HCT116 (cell line): Measurements from ENCODE around the gene STARD3NL. TPM values are rescaled to one million over a fixed set of nuclear protein-coding genes. Genes with fewer than 3 reads are reported as not detected.

ENCODE experiments used
- ATAC-seq: fragments of 200-7000 bp; cut with Tn5 transposase; 2 replicates; pipeline ENCODE4 v1.9.1; 2020; ENCODE audit warnings: mild to moderate bottlenecking, moderate library complexity
- BruUV-seq: library from RNA; stranded (reverse); fragments of 400-500 nt; replicated peaks from 2 replicates; lab custom pipeline; 2021; lab: Mats Ljungman, UMichigan
- CTCF ChIA-PET: fragments of 300-600 bp; sonication (Branson Sonifier 250); formaldehyde crosslinking; loops from one replicate; lab custom pipeline; 2021; ENCODE audit warnings: antibody characterized with exemption; lab: Charles Lee
- POLR2A ChIA-PET: fragments of 300-600, 350-600 bp; sonication (Branson Sonifier 250); formaldehyde crosslinking; loops from one replicate; lab custom pipeline; 2021; ENCODE audit warnings: antibody characterized with exemption; lab: Charles Lee
- RAD21 ChIA-PET, 2 experiments: fragments of 300-600 bp; sonication (Branson Sonifier 250); formaldehyde crosslinking; loops; one replicate each; lab custom pipeline; 2023; ENCODE audit warnings: low total read pairs in 2 of 2; ENCODE audit not compliant: uncharacterized antibody in 2 of 2, unreplicated experiment in 2 of 2, low non-redundant PET in 1 of 2; lab: Charles Lee
- DNase-seq: peaks from one replicate; pipeline ENCODE4 v3.0.0-alpha.2; 2010; ENCODE audit warnings: low read depth, low spot score
- H2AFZ ChIP-seq: fragments of 200-600 bp; shearing (Covaris generic), sonication (generic); 2 replicates; pipeline ENCODE4 v1.6.1; 2017; ENCODE audit warnings: low read depth, mixed run types, mixed read lengths, antibody characterized with exemption, low read length; ENCODE audit not compliant: poor library complexity, severe bottlenecking
- H3K27ac ChIP-seq: 2 replicates; pipeline ENCODE4 v1.5.1; 2012; ENCODE audit warnings: low read depth, low read length
- H3K27me3 ChIP-seq: fragments of 200-600 bp; sonication (generic); 2 replicates; pipeline ENCODE4 v1.6.1; 2016; ENCODE audit warnings: mixed run types, low read length, mixed read lengths; ENCODE audit not compliant: insufficient read depth
- H3K36me3 ChIP-seq, 2 experiments: fragments of 200-500 bp in 1 of 2; fragments of 200-600 bp in 1 of 2; sonication (Bioruptor generic) in 1 of 2; sonication (generic) in 1 of 2; 2 replicates each; pipeline versions ENCODE4 v1.5.1 to v1.6.1; 2014 to 2016; ENCODE audit warnings: low read length in 2 of 2, inconsistent platforms in 1 of 2, mixed read lengths in 1 of 2, mixed run types in 1 of 2; ENCODE audit not compliant: insufficient read depth in 2 of 2, control insufficient read depth in 1 of 2
- H3K4me1 ChIP-seq, 2 experiments: fragments of 200-600 bp in 1 of 2; sonication (generic) in 1 of 2; 2 replicates each; pipeline versions ENCODE4 v1.5.1 to v1.6.1; 2012 to 2017; ENCODE audit warnings: low read length in 2 of 2, inconsistent platforms in 1 of 2, mild to moderate bottlenecking in 1 of 2, mixed read lengths in 1 of 2, mixed run types in 1 of 2, moderate library complexity in 1 of 2; ENCODE audit not compliant: insufficient read depth in 2 of 2, control insufficient read depth in 1 of 2
- H3K4me2 ChIP-seq: fragments of 200-600 bp; sonication (generic); 2 replicates; pipeline ENCODE4 v1.6.1; 2017; ENCODE audit warnings: mixed run types, low read length, mixed read lengths
- H3K4me3 ChIP-seq, 2 experiments: fragments of 200-600 bp in 1 of 2; sonication (generic) in 1 of 2; replicated peaks in 1 of 2; 2 replicates each; pipeline ENCODE4 v1.5.1; 2011 to 2016; ENCODE audit warnings: low read length in 2 of 2, control low read depth in 1 of 2, low read depth in 1 of 2, mild to moderate bottlenecking in 1 of 2, mixed read lengths in 1 of 2, mixed run types in 1 of 2
- H3K79me2 ChIP-seq: fragments of 200-600 bp; sonication (generic); 2 replicates; pipeline ENCODE4 v1.6.1; 2017; ENCODE audit warnings: mild to moderate bottlenecking, mixed run types, low read length, moderate library complexity, mixed read lengths; ENCODE audit not compliant: insufficient read depth
- H3K9ac ChIP-seq: fragments of 200-600 bp; sonication (generic); 2 replicates; pipeline ENCODE4 v1.6.1; 2016; ENCODE audit warnings: low read length, mixed read lengths
- H3K9me2 ChIP-seq: fragments of 200-600 bp; sonication (generic), shearing (Covaris generic); 2 replicates; pipeline ENCODE4 v1.6.1; 2017; ENCODE audit warnings: mixed run types, mild to moderate bottlenecking, moderate library complexity; ENCODE audit not compliant: insufficient read depth
- H3K9me3 ChIP-seq, 2 experiments: fragments of 200-500 bp in 1 of 2; fragments of 200-600 bp in 1 of 2; sonication (Bioruptor generic) in 1 of 2; sonication (generic) in 1 of 2; 2 replicates each; pipeline ENCODE4 v1.6.1; 2014 to 2017; ENCODE audit warnings: low read length in 2 of 2, mixed read lengths in 2 of 2, inconsistent platforms in 1 of 2, low read depth in 1 of 2, mild to moderate bottlenecking in 1 of 2, mixed run types in 1 of 2, moderate library complexity in 1 of 2; ENCODE audit not compliant: control insufficient read depth in 1 of 2, insufficient read depth in 1 of 2
- H4K20me1 ChIP-seq: fragments of 200-600 bp; sonication (generic), shearing (Covaris generic); 2 replicates; pipeline ENCODE4 v1.6.1; 2017; ENCODE audit warnings: mixed run types, mild to moderate bottlenecking, moderate library complexity; ENCODE audit not compliant: insufficient read depth
- CBX3 ChIP-seq: IDR thresholded peaks from 2 replicates; pipeline ENCODE4 v1.6.1; 2012; ENCODE audit warnings: low read depth
- ELF1 ChIP-seq: IDR thresholded peaks from 2 replicates; pipeline ENCODE4 v1.6.1; 2012; ENCODE audit warnings: low read depth, borderline replicate concordance
- EZH2 ChIP-seq: fragments of 200-600 bp; sonication (generic); IDR thresholded peaks from 2 replicates; pipeline ENCODE4 v1.6.1; 2017; ENCODE audit warnings: antibody characterized with exemption, mixed run types
- EZH2phosphoT487 ChIP-seq: fragments of 200-600 bp; IDR thresholded peaks from 2 replicates; pipeline ENCODE4 v1.6.1; 2018; ENCODE audit warnings: antibody characterized with exemption, borderline replicate concordance
- FOSL1 ChIP-seq: IDR thresholded peaks from 2 replicates; pipeline ENCODE4 v1.6.1; 2012; ENCODE audit warnings: low read depth
- JUND ChIP-seq: IDR thresholded peaks from 2 replicates; pipeline ENCODE4 v1.6.1; 2012
- POLR2A ChIP-seq: IDR thresholded peaks from 2 replicates; pipeline ENCODE4 v1.7.0; 2011; ENCODE audit warnings: borderline replicate concordance; ENCODE audit not compliant: insufficient read depth, insufficient read length; ENCODE audit errors: extremely low read depth
- POLR2AphosphoS5 ChIP-seq: IDR thresholded peaks from 2 replicates; pipeline ENCODE4 v1.6.1; 2011; ENCODE audit warnings: mild to moderate bottlenecking, low read depth, low read length, moderate library complexity
- RAD21 ChIP-seq: IDR thresholded peaks from 2 replicates; pipeline ENCODE4 v1.6.1; 2012; ENCODE audit warnings: low read depth, mild to moderate bottlenecking
- SRF ChIP-seq: IDR thresholded peaks from 2 replicates; pipeline ENCODE4 v1.6.1; 2012; ENCODE audit warnings: low read depth
- YY1 ChIP-seq: IDR thresholded peaks from 2 replicates; pipeline ENCODE4 v1.6.1; 2011; ENCODE audit warnings: low read length, low read depth, moderate library complexity, mild to moderate bottlenecking; ENCODE audit not compliant: insufficient replicate concordance; ENCODE audit errors: extremely low read depth
- ZFX ChIP-seq: fragments of 450-650 bp; IDR thresholded peaks from 2 replicates; pipeline ENCODE4 v1.6.1; 2017
- ZNF274 ChIP-seq: fragments of 200-500 bp; sonication (Bioruptor generic); IDR thresholded peaks from 2 replicates; pipeline ENCODE4 v1.6.1; 2014; ENCODE audit warnings: mild to moderate bottlenecking, low read depth, low read length, inconsistent platforms
- intact Hi-C: fragments of 100-400 bp; cut with micrococcal nuclease; formaldehyde crosslinking; loops from 2 replicates; pipeline ENCODE4 v1.10.0; 2022
- total RNA-seq: library from RNA; stranded (reverse); gene quantifications from one replicate; pipeline ENCODE4 v1.2.1, GENCODE V29; 2021; ENCODE audit not compliant: unreplicated experiment
- TF ChIP-seq, protein P1 (sequence below): IDR thresholded peaks from 2 replicates; pipeline ENCODE4 v1.6.1; 2012
- TF ChIP-seq, protein P2 (sequence below), 3 experiments: fragments of 200-600 bp in 1 of 3; sonication (generic) in 1 of 3; IDR thresholded peaks in 2 of 3; conservative IDR thresholded peaks in 1 of 3; 2 replicates each; pipeline ENCODE4 v1.5.1; 2012 to 2017; ENCODE audit warnings: low read depth in 2 of 3, low read length in 2 of 3, antibody characterized with exemption in 1 of 3, borderline replicate concordance in 1 of 3, control low read depth in 1 of 3, mild to moderate bottlenecking in 1 of 3, mixed read lengths in 1 of 3, mixed run types in 1 of 3, moderate library complexity in 1 of 3; ENCODE audit not compliant: insufficient read depth in 1 of 3
- TF ChIP-seq, protein P3 (sequence below): IDR thresholded peaks from 2 replicates; pipeline ENCODE4 v1.6.1; 2011; ENCODE audit warnings: mild to moderate bottlenecking, low read length, moderate library complexity; ENCODE audit not compliant: insufficient replicate concordance; ENCODE audit errors: extremely low read depth
- TF ChIP-seq, protein P4 (sequence below): IDR thresholded peaks from 2 replicates; pipeline ENCODE4 v1.6.1; 2012

The STARD3NL gene
- total RNA-seq, 1 experiment from 2014 or later: 32.0 TPM

DNA sequence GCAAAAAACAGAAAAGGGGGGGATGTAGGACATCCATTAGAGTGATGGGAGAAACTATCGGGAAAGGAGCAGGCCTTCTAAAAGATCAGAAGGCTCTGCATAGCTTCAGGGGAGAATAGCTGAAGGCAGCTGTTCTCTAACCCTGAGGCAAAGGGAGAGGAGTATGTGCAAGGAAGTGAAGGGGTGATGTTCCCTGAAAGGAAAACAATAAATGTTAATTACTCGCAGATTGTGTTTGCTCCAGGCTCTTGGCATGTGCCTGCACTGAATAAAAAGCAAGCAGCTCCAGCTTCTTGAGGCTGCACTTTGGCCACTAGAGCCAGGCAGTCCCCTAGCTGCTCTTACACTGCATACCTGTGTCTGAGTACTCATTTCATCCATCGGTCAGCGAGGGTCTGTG, 14.4 kb upstream of the STARD3NL start:
- Histone ChIP-seq H3K4me2 (no peak overlapping the region), H3K79me2 (no peaks in the 10 kb centered on the region), H3K36me3 (no peaks in the 10 kb centered on the region), H4K20me1 (no peaks in the 10 kb centered on the region), H2AFZ (no peak overlapping the region), H3K9me3 (no peaks in the 10 kb centered on the region), H3K9ac (no peak overlapping the region), H3K9me2 (no peaks in the 10 kb centered on the region), H3K27me3 (no peaks in the 10 kb centered on the region), H3K4me1 (no peaks in the 10 kb centered on the region), H3K27ac (no peak overlapping the region), H3K4me3 (no peak overlapping the region)
- CTCF ChIA-PET: no interaction called here
- POLR2A ChIA-PET: no interaction called here
- TF ChIP-seq, protein P1, sequence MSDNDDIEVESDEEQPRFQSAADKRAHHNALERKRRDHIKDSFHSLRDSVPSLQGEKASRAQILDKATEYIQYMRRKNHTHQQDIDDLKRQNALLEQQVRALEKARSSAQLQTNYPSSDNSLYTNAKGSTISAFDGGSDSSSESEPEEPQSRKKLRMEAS: no peak
- TF ChIP-seq YY1 (no peak), RAD21 (no peak), FOSL1 (no peak), ZNF274 (no peak), ELF1 (no peak)
- intact Hi-C loops: no loop called here
- DNase-seq (no peak), ATAC-seq (no peak)
- RAD21 ChIA-PET: no interaction called here
- no TSS peak for BruUV-seq

DNA sequence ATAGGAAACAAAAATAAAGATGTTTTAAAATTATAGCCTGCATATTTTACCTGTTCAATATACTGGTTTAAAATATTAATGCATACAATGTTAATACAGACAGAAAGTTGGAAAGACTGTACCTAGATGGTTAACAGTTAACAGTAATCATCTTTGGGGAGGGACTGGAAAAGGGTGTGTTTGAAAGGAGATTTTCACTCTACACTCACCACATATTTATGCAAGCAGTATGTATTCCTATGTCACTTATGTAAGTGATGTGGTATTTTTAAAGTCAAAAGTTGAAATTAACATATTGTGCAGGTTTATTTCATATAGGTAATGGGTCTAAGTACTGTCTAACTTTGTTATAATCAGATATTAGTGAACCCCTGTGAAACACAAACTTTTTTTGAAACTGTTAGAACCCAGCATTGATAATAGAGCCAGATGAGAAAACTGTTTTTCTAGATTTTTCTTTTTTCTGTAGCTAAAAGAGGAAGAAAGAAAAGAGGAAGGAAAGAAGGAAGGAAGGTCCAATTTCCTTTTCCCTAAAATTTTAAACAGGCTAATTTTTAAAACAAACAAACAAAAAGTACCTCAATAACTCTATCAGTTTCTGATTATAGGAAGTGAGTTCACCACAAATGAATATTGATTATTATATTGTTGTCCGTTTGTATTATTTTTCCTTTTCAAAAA, 9.0 kb upstream of the STARD3NL start:
- POLR2A ChIA-PET: interaction anchor here (1.8 kb wide), 1 partner anchor 9 kb away, joined by 6 read pairs; the partner anchor contains the start of gene STARD3NL
- RAD21 ChIA-PET: no interaction called here
- no peak for ATAC-seq
- intact Hi-C loops: no loop called here
- Histone ChIP-seq H2AFZ (no peak overlapping the region), H3K9me3 (no peaks in the 10 kb centered on the region), H4K20me1 (no peaks in the 10 kb centered on the region), H3K4me2 (no peak overlapping the region), H3K36me3 (no peaks in the 10 kb centered on the region), H3K9me2 (no peaks in the 10 kb centered on the region), H3K27me3 (no peaks in the 10 kb centered on the region), H3K9ac (no peak overlapping the region), H3K4me3 (no peak overlapping the region), H3K4me1 (0 out of 4 replicates have a peak, but pooled peaks cover 0 to 2% of the 10 kb centered on the region in 2 experiments), H3K79me2 (no peaks in the 10 kb centered on the region), H3K27ac (no peak overlapping the region)
- no TSS peak for BruUV-seq
- DNase-seq: no peak
- TF ChIP-seq ZFX (no peak), SRF (no peak), JUND (no peak), POLR2AphosphoS5 (no peak), EZH2 (no peak), EZH2phosphoT487 (no peak), POLR2A (no peak), CBX3 (no peak), RAD21 (no peak)
- TF ChIP-seq, protein P2, sequence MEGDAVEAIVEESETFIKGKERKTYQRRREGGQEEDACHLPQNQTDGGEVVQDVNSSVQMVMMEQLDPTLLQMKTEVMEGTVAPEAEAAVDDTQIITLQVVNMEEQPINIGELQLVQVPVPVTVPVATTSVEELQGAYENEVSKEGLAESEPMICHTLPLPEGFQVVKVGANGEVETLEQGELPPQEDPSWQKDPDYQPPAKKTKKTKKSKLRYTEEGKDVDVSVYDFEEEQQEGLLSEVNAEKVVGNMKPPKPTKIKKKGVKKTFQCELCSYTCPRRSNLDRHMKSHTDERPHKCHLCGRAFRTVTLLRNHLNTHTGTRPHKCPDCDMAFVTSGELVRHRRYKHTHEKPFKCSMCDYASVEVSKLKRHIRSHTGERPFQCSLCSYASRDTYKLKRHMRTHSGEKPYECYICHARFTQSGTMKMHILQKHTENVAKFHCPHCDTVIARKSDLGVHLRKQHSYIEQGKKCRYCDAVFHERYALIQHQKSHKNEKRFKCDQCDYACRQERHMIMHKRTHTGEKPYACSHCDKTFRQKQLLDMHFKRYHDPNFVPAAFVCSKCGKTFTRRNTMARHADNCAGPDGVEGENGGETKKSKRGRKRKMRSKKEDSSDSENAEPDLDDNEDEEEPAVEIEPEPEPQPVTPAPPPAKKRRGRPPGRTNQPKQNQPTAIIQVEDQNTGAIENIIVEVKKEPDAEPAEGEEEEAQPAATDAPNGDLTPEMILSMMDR (IDR thresholded peaks at IDR 0.05 in 2 of 3, conservative IDR thresholded peaks at IDR 0.05 in 1 of 3; ENCODE audit: borderline replicate concordance in 1 of 3, insufficient read depth in 1 of 3, low read depth in 2 of 3, low read length in 2 of 3): no peak
- TF ChIP-seq, protein P3, sequence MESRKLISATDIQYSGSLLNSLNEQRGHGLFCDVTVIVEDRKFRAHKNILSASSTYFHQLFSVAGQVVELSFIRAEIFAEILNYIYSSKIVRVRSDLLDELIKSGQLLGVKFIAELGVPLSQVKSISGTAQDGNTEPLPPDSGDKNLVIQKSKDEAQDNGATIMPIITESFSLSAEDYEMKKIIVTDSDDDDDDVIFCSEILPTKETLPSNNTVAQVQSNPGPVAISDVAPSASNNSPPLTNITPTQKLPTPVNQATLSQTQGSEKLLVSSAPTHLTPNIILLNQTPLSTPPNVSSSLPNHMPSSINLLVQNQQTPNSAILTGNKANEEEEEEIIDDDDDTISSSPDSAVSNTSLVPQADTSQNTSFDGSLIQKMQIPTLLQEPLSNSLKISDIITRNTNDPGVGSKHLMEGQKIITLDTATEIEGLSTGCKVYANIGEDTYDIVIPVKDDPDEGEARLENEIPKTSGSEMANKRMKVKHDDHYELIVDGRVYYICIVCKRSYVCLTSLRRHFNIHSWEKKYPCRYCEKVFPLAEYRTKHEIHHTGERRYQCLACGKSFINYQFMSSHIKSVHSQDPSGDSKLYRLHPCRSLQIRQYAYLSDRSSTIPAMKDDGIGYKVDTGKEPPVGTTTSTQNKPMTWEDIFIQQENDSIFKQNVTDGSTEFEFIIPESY: no peak
- TF ChIP-seq, protein P4, sequence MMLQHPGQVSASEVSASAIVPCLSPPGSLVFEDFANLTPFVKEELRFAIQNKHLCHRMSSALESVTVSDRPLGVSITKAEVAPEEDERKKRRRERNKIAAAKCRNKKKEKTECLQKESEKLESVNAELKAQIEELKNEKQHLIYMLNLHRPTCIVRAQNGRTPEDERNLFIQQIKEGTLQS: no peak
- CTCF ChIA-PET: no interaction called here
